Smooth muscle cell (in vitro differentiated cells): Measurements from ENCODE around the gene PIP5K1B. TPM values are rescaled to one million over a fixed set of nuclear protein-coding genes. Genes with fewer than 3 reads are reported as not detected.
"Not testable (repeated sequence)": the region's sequence is repeated elsewhere in the genome, so short reads cannot be mapped to it uniquely, and the experiment has no call there.

ENCODE experiments used
- DNase-seq: peaks from one replicate; lab custom pipeline; 2025; ENCODE audit not compliant: unreplicated experiment; lab: John Stamatoyannopoulos, UW
- H2AFZ ChIP-seq: fragments of 200-600 bp; sonication (generic); 2 replicates; pipeline ENCODE4 v1.6.0; 2016; ENCODE audit warnings: antibody characterized with exemption, low read depth, mild to moderate bottlenecking
- H3F3A ChIP-seq: fragments of 200-600 bp; sonication (generic); 2 replicates; pipeline ENCODE4 v1.6.0; 2017; ENCODE audit warnings: antibody characterized with exemption, low read depth
- H3K27ac ChIP-seq: fragments of 200-600 bp; sonication (generic); 2 replicates; pipeline ENCODE4 v1.5.1; 2016; ENCODE audit warnings: low read depth, mild to moderate bottlenecking
- H3K27me3 ChIP-seq: fragments of 200-600 bp; sonication (generic); 2 replicates; pipeline ENCODE4 v1.6.1; 2016; ENCODE audit warnings: low read depth, mild to moderate bottlenecking
- H3K36me3 ChIP-seq: fragments of 200-600 bp; sonication (generic); 2 replicates; pipeline ENCODE4 v1.5.1; 2016; ENCODE audit warnings: low read depth
- H3K4me1 ChIP-seq: fragments of 200-600 bp; sonication (generic); 2 replicates; pipeline ENCODE4 v1.5.1; 2016; ENCODE audit warnings: low read depth
- H3K4me2 ChIP-seq: fragments of 200-600 bp; sonication (generic); 2 replicates; pipeline ENCODE4 v1.6.0; 2016; ENCODE audit warnings: mild to moderate bottlenecking
- H3K4me3 ChIP-seq: fragments of 200-600 bp; sonication (generic); 2 replicates; pipeline ENCODE4 v1.5.1; 2016; ENCODE audit warnings: mild to moderate bottlenecking
- H3K79me2 ChIP-seq: fragments of 200-600 bp; sonication (generic); 2 replicates; pipeline ENCODE4 v1.6.0; 2016; ENCODE audit warnings: low read depth, mild to moderate bottlenecking
- H3K9ac ChIP-seq: fragments of 200-600 bp; sonication (generic); 2 replicates; pipeline ENCODE4 v1.6.0; 2016; ENCODE audit warnings: low read depth
- H3K9me3 ChIP-seq: fragments of 200-600 bp; sonication (generic); replicated peaks from 2 replicates; pipeline ENCODE4 v1.5.1; 2016; ENCODE audit warnings: low read depth
- H4K20me1 ChIP-seq: fragments of 200-600 bp; sonication (generic); 2 replicates; pipeline ENCODE4 v1.6.0; 2016; ENCODE audit warnings: low read depth
- CTCF ChIP-seq: fragments of 200-600 bp; sonication (generic); IDR thresholded peaks from 2 replicates; pipeline ENCODE4 v1.5.1; 2017; ENCODE audit warnings: borderline replicate concordance, mild to moderate bottlenecking, antibody characterized with exemption; ENCODE audit not compliant: insufficient read depth, poor library complexity, severe bottlenecking
- WGBS: methylation state at CpG from one replicate; pipeline ENCODE4 v1.1.7; 2016; ENCODE audit warnings: low lambda C conversion rate; 5-methylcytosine and 5-hydroxymethylcytosine counted together
- polyA plus RNA-seq: library from polyadenylated mRNA; unstranded; fragments of >200 nt; fragmentation: Nextera tagmentation; extraction: Ambion mirVana; gene quantifications from 2 replicates; pipeline ENCODE4 v1.2.1, GENCODE V29; 2016
- total RNA-seq: library from RNA; depleted of rRNA; stranded (reverse); fragments of >200 nt; gene quantifications from 2 replicates; pipeline ENCODE4 v1.2.3, GENCODE V29; 2014

Gene PIP5K1B
- total and polyA plus RNA-seq, 2 experiments from 2014 or later, result not detected

DNA sequence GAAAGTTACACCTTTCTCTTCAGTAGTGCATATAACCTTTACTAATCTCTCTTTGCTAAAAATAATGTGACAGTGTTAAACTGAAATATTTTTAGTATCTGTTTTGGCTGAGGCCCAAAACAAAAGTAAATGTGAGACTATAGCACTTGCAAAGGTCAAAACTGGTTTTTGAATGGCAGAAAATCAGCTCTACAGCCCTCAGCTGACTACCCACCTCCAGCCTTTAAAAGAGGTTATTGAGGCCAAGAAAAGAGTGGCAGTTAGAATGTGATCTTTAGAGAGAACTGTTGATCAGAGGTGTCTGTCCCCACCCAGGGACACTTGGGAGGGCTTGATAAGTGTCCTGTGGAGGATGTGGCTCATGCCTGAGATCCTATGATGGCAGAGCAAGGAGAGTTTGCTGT is 278.0 kb downstream of the PIP5K1B start:
- no peak overlapping the region for H3K27ac ChIP-seq
- H3K4me3 ChIP-seq, result no peak overlapping the region
- H3K36me3 ChIP-seq, result no peaks in the 10 kb centered on the region
- no peaks in the 10 kb centered on the region for H3K4me1 ChIP-seq
- H3K27me3 ChIP-seq, result no peaks in the 10 kb centered on the region
- no peaks in the 10 kb centered on the region for H3K79me2 ChIP-seq
- no peak overlapping the region for H3K9ac ChIP-seq
- TF ChIP-seq CTCF, result no peak
- H3K9me3 ChIP-seq, result no peaks in the 10 kb centered on the region
- H2AFZ ChIP-seq, result no peak overlapping the region
- no peak for DNase-seq
- H3F3A ChIP-seq, result no peaks in the 10 kb centered on the region
- H3K4me2 ChIP-seq, result no peak overlapping the region
- H4K20me1 ChIP-seq, result no peaks in the 10 kb centered on the region

- Histone ChIP-seq H3K27me3 (no peaks in the 10 kb centered on the region), H4K20me1 (no peaks in the 10 kb centered on the region), H3F3A (no peaks in the 10 kb centered on the region), H3K4me2 (no peak overlapping the region), H3K27ac (no peak overlapping the region), H3K9ac (no peak overlapping the region), H3K4me1 (no peaks in the 10 kb centered on the region), H3K79me2 (no peaks in the 10 kb centered on the region), H3K9me3 (no peaks in the 10 kb centered on the region), H3K4me3 (no peak overlapping the region), H2AFZ (no peak overlapping the region), H3K36me3 (no peaks in the 10 kb centered on the region)
- no peak for TF ChIP-seq CTCF
- WGBS, result 65% methylated on average over 3 of the region's 3 CpGs
- no peak for DNase-seq
These were observed 278.7 kb downstream of the PIP5K1B start for GRCh38 chr9:68983522-68984424.

DNA sequence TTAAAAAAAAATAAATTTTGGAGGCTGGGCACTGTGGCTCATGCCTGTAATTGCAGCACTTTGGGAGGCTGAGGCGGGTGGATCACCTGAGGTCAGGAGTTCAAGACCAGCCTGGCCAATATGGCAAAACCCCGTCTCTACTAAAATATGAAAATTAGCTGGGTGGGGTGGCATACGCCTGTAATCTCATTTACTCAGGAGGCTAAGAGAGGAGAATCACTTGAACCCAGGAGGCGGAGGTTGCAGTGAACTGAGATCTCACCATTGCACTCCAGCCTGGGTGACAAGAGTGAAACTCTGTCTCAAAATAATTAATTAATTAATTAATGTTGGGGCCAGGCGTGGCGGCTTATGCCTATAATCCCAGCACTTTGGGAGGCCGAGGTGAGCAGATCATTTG is 281.9 kb downstream of the PIP5K1B start:
- H3K4me2 ChIP-seq, H3K4me1 ChIP-seq, H4K20me1 ChIP-seq, H2AFZ ChIP-seq, H3F3A ChIP-seq, H3K9me3 ChIP-seq, H3K36me3 ChIP-seq, DNase-seq, H3K4me3 ChIP-seq, H3K79me2 ChIP-seq, H3K27ac ChIP-seq, H3K27me3 ChIP-seq, H3K9ac ChIP-seq: not testable (repeated sequence)
- 92% methylated on average over 7 of the region's 7 CpGs for WGBS

DNA sequence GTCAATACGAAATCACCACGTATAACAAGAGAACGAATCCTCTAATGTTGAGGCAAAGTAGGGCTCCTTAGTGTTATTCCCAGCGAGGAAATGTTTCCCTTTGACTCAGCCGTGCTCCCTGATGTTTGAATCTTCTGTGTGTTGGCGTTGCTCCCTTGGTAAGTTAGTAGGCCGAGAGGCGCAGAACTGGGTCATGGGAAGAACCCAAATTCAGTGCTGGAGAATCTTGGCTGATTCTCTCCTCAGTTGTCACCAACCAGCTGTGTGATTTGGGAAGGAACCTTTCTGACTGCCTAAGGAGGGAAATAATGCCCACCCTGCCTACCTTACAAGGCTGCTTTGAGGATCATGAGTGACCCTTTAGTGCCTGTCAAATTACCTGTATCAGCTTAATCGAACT is 286.4 kb downstream of the PIP5K1B start:
- H3K79me2 ChIP-seq, result no peaks in the 10 kb centered on the region
- no peaks in the 10 kb centered on the region for H3F3A ChIP-seq
- H3K27ac ChIP-seq, result no peak overlapping the region
- H4K20me1 ChIP-seq, result no peaks in the 10 kb centered on the region
- H3K9ac ChIP-seq, result no peak overlapping the region
- 94% methylated on average over 9 of the region's 9 CpGs for WGBS
- peaks cover 3% of the 10 kb centered on the region for H3K4me1 ChIP-seq
- no peak overlapping the region for H3K4me3 ChIP-seq
- H3K4me2 ChIP-seq, result no peak overlapping the region
- no peak for TF ChIP-seq CTCF
- no peak for DNase-seq
- no peaks in the 10 kb centered on the region for H3K27me3 ChIP-seq
- no peak overlapping the region for H2AFZ ChIP-seq
- H3K36me3 ChIP-seq, result no peaks in the 10 kb centered on the region
- H3K9me3 ChIP-seq, result no peaks in the 10 kb centered on the region
